Fibroblast of lung (primary cell): ENCODE data around the gene SORBS1. TPM values are rescaled to one million over a fixed set of nuclear protein-coding genes. Genes with fewer than 3 reads are reported as not detected.

Experiments
- DNase-seq, 2 donors: peaks; one replicate each; pipeline versions ENCODE4 v3.0.0 to v3.0.0-alpha.2; 2010; ENCODE audit warnings: low read depth in 2 of 2
- H2AFZ ChIP-seq: 2 replicates; pipeline ENCODE4 v1.5.1; 2012; ENCODE audit warnings: low read length, control low read depth, inconsistent platforms
- H3K27ac ChIP-seq: 2 replicates; pipeline ENCODE4 v1.5.1; 2011; ENCODE audit warnings: low read length, control low read depth; ENCODE audit not compliant: insufficient read depth
- H3K27me3 ChIP-seq: 2 replicates; pipeline ENCODE4 v1.5.1; 2011; ENCODE audit warnings: mild to moderate bottlenecking, low read length; ENCODE audit not compliant: control insufficient read depth, insufficient read depth
- H3K36me3 ChIP-seq: 2 replicates; pipeline ENCODE4 v1.5.1; 2011; ENCODE audit warnings: low read length; ENCODE audit not compliant: control insufficient read depth, insufficient read depth
- H3K4me1 ChIP-seq: 2 replicates; pipeline ENCODE4 v1.5.1; 2011; ENCODE audit warnings: low read length; ENCODE audit not compliant: control insufficient read depth, insufficient read depth; ENCODE audit errors: extremely low read depth
- H3K4me2 ChIP-seq: 2 replicates; pipeline ENCODE4 v1.5.1; 2011; ENCODE audit warnings: low read length, control low read depth; ENCODE audit not compliant: insufficient read depth; ENCODE audit errors: extremely low read depth
- H3K4me3 ChIP-seq, 4 experiments: fragments of 200-600 bp in 1 of 4; sonication (generic) in 1 of 4; replicated peaks in 1 of 4; 2 replicates each; pipeline ENCODE4 v1.5.1; 2011 to 2016; ENCODE audit warnings: low read length in 4 of 4, low read depth in 3 of 4, mild to moderate bottlenecking in 3 of 4, control low read depth in 2 of 4, inconsistent platforms in 1 of 4, mixed read lengths in 1 of 4; ENCODE audit not compliant: insufficient read depth in 1 of 4; ENCODE audit errors: control extremely low read depth in 1 of 4
- H3K79me2 ChIP-seq: 2 replicates; pipeline ENCODE4 v1.5.1; 2012; ENCODE audit warnings: mild to moderate bottlenecking, low read length, inconsistent platforms; ENCODE audit not compliant: control insufficient read depth, insufficient read depth
- H3K9ac ChIP-seq: 2 replicates; pipeline ENCODE4 v1.5.1; 2011; ENCODE audit warnings: mild to moderate bottlenecking, low read length, control low read depth; ENCODE audit not compliant: insufficient read depth
- H3K9me3 ChIP-seq: 2 replicates; pipeline ENCODE4 v1.5.1; 2012; ENCODE audit warnings: low read depth, low read length; ENCODE audit not compliant: control insufficient read depth, insufficient read depth
- H4K20me1 ChIP-seq: 2 replicates; pipeline ENCODE4 v1.5.1; 2011; ENCODE audit warnings: low read length; ENCODE audit not compliant: control insufficient read depth, insufficient read depth; ENCODE audit errors: extremely low read depth
- CTCF ChIP-seq, 2 donors: IDR thresholded peaks in 1 of 2; conservative IDR thresholded peaks in 1 of 2; 1 replicate in 1 of 2; 2 replicates in 1 of 2; pipeline ENCODE4 v1.5.1; 2011 to 2012; ENCODE audit warnings: low read length in 2 of 2, control low read depth in 1 of 2, inconsistent platforms in 1 of 2, low read depth in 1 of 2, mild to moderate bottlenecking in 1 of 2
- EZH2 ChIP-seq: IDR thresholded peaks from 2 replicates; pipeline ENCODE4 v1.5.1; 2012; ENCODE audit warnings: low read length, control low read depth, mild to moderate bottlenecking; ENCODE audit errors: missing control alignments
- polyA plus RNA-seq, 2 donors: library from polyadenylated mRNA; depleted of rRNA in 1 of 2; stranded (reverse) in 1 of 2; unstranded in 1 of 2; fragments of >200 nt; gene quantifications; 2 replicates each; pipeline ENCODE4 v1.2.1, GENCODE V29; 2011 to 2012; ENCODE audit warnings: missing spikeins in 1 of 2
- total RNA-seq: library from RNA; depleted of rRNA; stranded (reverse); fragments of >200 nt; gene quantifications from 2 replicates; pipeline ENCODE4 v1.2.1, GENCODE V29; 2014

The SORBS1 gene
- total and polyA plus RNA-seq, 2 donors (not counting 1 experiment from before 2014, with no cell fraction given): 0.33 to 0.50 TPM

GRCh38 chr10:95544783-95545500 lies 16.2 kb downstream of the SORBS1 start:
- H3K79me2 ChIP-seq: no peaks in the 10 kb centered on the region
- peaks cover 4% of the 10 kb centered on the region for H3K27me3 ChIP-seq
- H3K9ac ChIP-seq: no peak overlapping the region
- no peak overlapping the region for H2AFZ ChIP-seq
- H3K4me3 ChIP-seq: no peak overlapping the region
- DNase-seq: peak in 1 of 2 donors; percentile 68
- no peaks in the 10 kb centered on the region for H3K4me1 ChIP-seq
- no peaks in the 10 kb centered on the region for H3K9me3 ChIP-seq
- H3K36me3 ChIP-seq: no peaks in the 10 kb centered on the region
- no peak overlapping the region for H3K27ac ChIP-seq
- H4K20me1 ChIP-seq: no peaks in the 10 kb centered on the region
- TF ChIP-seq EZH2 (no peak), CTCF (conservative IDR thresholded peaks at IDR 0.05 in 1 of 2, IDR thresholded peaks at IDR 0.05 in 1 of 2; ENCODE audit: low read depth in 1 of 2, low read length in 2 of 2) (no peak)
- no peak overlapping the region for H3K4me2 ChIP-seq

GRCh38 chr10:95543459-95543858 lies 17.7 kb downstream of the SORBS1 start:
- Histone ChIP-seq H3K9ac (no peak overlapping the region), H3K79me2 (no peaks in the 10 kb centered on the region), H3K36me3 (no peaks in the 10 kb centered on the region), H3K9me3 (no peaks in the 10 kb centered on the region), H2AFZ (no peak overlapping the region), H3K4me2 (no peak overlapping the region), H4K20me1 (no peaks in the 10 kb centered on the region), H3K27ac (no peak overlapping the region), H3K27me3 (no peaks in the 10 kb centered on the region), H3K4me3 (no peak overlapping the region), H3K4me1 (no peaks in the 10 kb centered on the region)
- TF ChIP-seq EZH2 (no peak), CTCF (conservative IDR thresholded peaks at IDR 0.05 in 1 of 2, IDR thresholded peaks at IDR 0.05 in 1 of 2; ENCODE audit: low read depth in 1 of 2, low read length in 2 of 2) (no peak)
- DNase-seq: no peak

GRCh38 chr10:95542761-95543160 lies 18.4 kb downstream of the SORBS1 start:
- Histone ChIP-seq H3K9me3 (no peaks in the 10 kb centered on the region), H2AFZ (no peak overlapping the region), H3K4me2 (no peak overlapping the region), H3K4me1 (no peaks in the 10 kb centered on the region), H3K27me3 (no peaks in the 10 kb centered on the region), H4K20me1 (no peaks in the 10 kb centered on the region), H3K79me2 (no peaks in the 10 kb centered on the region), H3K4me3 (no peak overlapping the region), H3K27ac (no peak overlapping the region), H3K9ac (no peak overlapping the region), H3K36me3 (no peaks in the 10 kb centered on the region)
- TF ChIP-seq EZH2 (no peak), CTCF (conservative IDR thresholded peaks at IDR 0.05 in 1 of 2, IDR thresholded peaks at IDR 0.05 in 1 of 2; ENCODE audit: low read depth in 1 of 2, low read length in 2 of 2) (no peak)
- DNase-seq: no peak
